ENCODE measurements around the gene IL10RB.

Gene IL10RB

DNA sequence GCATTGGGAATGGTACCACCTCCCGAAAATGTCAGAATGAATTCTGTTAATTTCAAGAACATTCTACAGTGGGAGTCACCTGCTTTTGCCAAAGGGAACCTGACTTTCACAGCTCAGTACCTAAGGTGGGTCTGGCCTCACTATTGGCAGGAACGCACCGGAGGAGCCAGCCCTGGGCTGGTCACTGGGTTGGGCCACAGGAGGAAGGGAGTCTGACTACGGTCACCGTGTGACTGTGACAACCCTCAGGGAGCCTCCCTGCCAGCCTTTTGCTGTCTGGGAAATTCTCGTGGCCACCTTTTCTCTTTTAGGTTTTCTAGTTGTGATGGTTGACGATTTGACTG is 2.2 kb downstream of the IL10RB start:
- DNase-seq = no peak

DNA sequence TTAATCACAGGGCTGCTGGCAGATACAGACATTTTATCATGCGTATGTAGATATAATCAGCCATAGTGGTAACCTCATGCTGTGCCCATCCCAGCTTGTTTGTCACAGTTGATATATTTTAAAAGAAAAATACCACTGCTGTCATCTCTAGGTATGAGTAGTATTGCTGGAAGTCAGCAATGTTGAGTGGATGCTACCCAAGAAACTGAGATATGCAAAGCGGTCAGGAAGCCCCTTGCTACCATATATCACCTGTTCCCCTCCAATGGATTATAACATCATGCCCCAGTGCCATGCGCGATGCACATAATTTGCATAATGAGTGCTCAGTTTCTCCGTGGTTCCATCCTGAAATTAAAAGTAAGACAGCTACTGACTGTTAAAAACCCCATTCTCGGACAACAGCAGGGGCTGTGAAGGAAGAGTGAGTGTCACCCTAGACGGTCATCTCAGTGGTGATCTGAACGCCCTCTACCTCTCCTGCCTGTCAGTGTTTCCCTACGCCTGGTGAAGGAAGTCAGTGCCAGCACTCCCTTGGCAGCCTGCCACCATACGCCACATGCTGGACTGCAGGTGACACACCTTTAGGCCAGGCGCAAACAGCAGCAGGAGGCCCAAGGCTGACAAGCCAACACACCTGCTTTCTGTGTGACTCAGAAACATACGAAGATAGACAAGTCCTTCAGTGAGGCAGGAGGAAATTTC is 2.7 kb downstream of the IL10RB start:
- peak; percentile 61 for DNase-seq

DNA sequence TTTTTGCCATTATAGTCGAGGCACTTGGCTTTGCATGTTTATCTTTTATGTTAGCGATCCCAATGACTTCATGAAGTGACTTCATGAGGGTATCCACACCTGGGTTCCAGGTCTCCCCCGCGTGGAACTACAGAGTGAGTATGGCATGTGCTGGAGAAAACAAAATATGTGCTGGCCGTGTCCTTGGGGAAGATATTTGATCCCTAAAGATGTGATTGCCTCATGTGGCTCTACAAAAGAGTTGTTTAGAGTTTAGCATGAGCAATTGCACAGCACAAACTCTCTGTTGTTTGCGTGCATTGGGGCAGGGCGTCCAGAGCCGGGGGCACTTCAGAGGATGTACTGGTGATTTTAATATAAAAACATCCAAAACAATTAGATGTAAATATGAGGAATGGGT is 4.8 kb downstream of the IL10RB start:
- DNase-seq = no peak

- no peak for DNase-seq
Observed at GRCh38 chr21:33273044-33273443, 6.9 kb downstream of the IL10RB start.

DNA sequence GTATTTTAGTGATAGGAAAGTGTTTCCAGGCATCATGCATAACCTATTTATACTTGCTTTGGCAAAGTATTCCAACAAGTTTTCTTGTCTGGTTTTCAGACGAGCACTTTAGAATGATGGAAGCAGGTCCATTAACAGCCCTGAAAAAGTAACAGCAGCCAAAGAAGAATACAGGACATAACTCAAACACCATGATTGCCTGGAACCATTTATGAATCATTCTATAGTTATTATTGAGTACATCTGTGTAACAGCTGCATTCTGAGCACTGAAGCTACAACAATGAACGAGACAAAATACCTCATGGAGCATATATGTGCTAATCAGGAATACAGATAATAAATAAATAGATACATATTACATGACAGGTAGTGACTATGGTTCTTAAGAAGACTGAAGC is 12.6 kb downstream of the IL10RB start:
- no peak for DNase-seq

DNA sequence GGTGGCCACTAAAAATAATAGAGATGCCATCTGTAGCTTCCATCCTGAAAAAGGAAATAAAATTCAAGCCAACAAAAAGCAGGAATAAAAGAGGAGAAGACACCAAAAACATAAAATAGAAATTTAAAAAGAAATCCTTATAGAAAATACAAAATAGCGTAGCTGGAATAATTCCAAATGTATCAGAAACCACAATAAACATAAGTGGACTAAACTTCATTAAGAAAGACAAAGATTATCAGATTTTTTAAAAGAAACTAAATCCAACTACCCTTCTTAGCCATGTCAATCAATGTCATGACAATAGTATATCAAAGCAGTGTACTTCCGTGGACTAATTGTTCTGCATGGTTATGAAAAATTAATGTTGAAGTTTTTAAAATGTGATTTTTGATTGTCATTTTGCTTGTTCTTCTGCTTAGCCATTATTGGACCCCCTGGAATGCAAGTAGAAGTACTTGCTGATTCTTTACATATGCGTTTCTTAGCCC is 13.2 kb downstream of the IL10RB start:
- no peak for DNase-seq

DNA sequence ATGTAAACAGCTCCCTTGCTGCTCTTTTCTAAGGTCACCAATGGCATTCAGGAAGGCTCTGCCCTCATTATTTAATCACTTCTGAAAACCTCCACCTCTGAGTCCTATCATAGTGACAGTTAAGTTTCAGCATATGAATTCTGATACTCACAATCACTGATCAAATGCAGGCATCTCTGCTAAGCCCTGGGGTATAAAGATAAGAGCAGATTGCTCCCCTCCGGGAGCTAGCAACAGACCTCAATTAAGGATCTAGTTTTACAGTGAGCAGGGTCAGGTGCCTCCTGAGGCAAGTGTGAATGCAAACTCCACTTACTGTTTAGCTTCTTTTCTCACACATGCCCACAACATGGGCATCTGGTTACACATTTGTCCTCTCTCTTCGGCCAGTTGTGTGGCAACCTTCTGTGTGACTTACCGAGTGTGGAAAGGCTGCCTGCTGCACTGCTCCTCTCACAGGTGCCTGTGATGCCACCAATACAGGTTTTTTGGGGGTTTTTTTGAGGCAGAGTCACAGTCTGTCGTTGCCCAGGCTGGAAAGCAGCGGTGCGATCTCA is 15.0 kb downstream of the IL10RB start:
- no peak for DNase-seq

DNA sequence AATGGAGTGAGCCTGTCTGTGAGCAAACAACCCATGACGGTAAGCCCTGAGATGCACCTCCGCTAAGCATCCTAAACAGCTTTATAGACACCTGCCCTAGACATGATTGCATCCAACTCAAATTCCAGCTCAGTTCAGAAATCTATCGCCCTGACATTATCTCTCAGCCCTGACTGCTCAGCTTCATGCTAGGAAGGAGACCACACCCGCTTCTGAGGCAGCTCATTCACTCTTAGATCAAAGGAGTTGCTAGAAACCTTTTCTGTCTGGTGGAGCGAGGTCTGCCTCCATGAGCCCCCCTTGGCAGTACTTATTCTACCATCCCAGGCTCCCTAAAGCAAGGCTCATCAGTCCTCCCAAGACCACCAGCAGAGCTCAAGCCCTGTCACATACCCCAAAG is 17.0 kb downstream of the IL10RB start:
- DNase-seq = no peak

GRCh38 chr21:33286076-33286475 is 19.9 kb downstream of the IL10RB start:
- DNase-seq = no peak

DNA sequence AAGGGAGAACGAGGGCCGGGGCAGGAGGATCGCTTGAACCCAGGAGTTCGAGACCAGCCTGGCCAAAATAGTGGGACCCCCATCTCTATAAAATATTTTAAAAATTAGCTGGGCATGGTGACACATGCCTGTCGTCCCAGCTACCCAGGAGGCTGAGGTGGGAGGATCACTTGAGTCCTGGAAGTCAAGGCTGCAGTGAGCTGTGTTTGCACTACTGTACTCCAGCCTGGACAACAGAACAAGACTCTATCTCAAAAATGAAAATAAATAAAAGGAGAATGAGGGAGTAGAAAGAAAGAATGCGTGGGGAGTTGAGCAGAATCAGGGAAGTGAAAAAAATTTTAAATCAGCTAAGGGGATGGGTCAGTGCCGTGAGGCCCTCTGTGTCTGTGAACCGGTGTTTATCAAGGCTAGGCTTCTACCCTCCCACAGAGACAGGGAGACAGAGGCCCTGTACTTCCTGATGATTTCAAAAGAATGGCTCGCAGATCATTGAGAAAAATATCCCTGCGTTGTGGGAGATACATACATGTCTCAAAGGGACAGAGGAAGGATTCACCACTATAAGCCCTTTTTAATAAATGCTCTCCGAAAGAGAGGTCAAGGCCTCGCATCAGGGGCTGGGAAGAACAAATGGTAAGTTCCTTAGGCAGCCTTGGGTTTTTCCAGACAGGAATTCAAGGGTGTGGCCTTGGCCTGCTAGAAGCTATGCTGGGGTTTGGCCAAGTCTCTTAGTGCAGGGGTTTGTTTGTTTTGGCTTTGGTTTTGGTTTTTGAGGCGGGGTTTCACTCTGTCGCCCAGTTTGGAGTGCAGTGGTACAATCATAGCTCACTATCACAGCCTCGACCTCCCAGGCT is 20.7 kb downstream of the IL10RB start:
- no peak for DNase-seq

DNA sequence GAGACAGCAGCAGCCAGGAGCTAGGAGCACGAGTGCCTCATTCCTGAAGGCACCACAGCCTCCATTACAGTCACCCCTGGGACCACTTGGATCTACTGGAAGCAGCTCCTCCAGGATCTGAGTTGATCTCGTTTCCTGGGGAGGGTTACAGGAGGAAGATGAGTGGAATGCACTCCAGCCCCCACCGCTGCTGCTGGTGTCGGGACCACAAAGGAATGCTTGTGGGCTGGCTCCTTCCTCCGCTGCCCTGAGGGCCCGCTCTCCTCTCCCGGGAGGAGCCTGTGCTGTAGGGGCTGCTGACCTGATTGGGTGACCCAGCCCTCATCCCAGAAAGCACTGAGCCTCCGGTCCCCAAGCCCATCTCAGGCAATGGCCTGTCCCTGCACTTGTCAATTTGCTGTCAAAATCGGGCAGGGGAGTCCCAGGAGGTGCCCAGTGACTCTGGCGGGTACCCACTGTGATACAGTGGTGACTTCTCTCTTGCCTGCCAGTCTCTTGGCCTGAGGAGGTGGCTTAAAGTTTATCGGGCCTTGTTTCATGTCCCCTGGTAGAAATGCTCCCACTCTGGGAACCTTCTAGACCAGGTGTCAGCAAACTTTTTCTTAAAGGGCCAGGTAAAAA is 23.1 kb downstream of the IL10RB start:
- no peak for DNase-seq

GRCh38 chr21:33290441-33290840 is 24.3 kb downstream of the IL10RB start:
- DNase-seq = no peak

GRCh38 chr21:33291686-33292085 is 25.5 kb downstream of the IL10RB start:
- DNase-seq = no peak

DNA sequence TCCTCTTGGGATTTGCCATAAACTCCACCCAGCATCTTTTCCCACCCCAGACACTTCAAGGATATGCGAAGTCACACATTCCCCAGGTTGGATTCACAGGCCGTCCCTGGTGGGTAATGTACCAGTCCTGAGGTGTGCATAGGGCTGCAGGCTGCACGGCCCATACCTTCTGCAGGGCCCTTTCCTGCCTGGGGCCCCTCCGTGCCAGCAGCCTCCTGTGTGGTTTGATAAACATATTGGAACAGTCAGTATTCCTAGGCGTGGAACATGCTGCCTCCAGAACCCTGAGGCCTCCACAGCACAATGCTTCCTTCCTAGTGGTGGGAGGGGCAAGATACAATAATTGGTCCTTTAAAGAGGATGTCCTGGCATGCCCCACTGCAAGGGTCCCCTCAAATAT is 26.6 kb downstream of the IL10RB start:
- DNase-seq = no peak

DNA sequence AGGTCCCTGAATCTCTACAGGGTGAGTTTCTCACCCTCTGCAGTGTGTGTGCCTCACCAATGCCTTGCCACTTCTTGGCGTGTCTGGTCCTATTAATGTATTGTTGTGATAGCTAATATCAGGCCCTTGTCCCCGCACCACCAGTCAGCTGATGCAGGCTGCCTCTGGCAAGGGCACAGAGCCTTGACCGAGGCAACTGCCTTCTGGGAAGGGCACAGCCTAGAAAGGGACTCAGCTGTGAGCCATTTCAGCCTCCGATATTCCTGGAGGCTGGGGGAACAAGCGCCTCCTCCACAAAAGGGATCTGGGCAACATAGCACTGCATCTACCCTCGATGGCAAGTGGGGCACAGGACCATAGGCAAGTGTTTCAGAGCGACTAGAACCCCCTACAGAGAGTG is 27.0 kb downstream of the IL10RB start:
- DNase-seq = no peak

GRCh38 chr21:33293811-33294216 is 27.6 kb downstream of the IL10RB start:
- no peak for DNase-seq

GRCh38 chr21:33296156-33296555 is 30.0 kb downstream of the IL10RB start:
- DNase-seq = no peak

GRCh38 chr21:33299181-33299752 is 33.1 kb downstream of the IL10RB start:
- DNase-seq = peak; percentile 68

- DNase-seq = no peak
Observed at GRCh38 chr21:33300701-33301631, 34.8 kb downstream of the IL10RB start.

DNA sequence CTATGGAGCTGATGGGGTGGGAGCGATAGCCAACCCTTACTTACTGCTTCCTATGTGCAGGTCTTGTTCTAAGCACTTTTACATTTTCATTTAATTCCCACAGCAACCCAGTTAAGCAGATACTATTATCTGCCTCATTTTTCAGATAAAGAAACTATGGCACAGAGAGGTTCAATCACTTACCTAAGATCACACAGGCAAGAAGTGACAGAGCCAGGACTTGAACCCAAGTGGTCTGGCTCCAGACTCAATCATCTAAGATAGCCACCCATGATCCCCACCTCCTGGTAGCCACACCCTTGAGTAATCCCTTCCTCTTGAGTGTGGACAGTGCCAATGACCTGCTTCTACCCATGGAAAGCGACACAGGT is 35.5 kb downstream of the IL10RB start:
- no peak for DNase-seq

- DNase-seq = no peak
Observed at GRCh38 chr21:33302055-33302454, 35.9 kb downstream of the IL10RB start.

GRCh38 chr21:33302796-33303195 is 36.6 kb downstream of the IL10RB start:
- no peak for DNase-seq

Measured in activated CD4-positive, alpha-beta T cell treated with anti-CD3 and anti-CD28 coated beads for 48 hours (primary cell).